ENCODE data around the gene PELI2.

PELI2 gene

GRCh38 chr14:56168007-56168616, 49.9 kb downstream of the PELI2 start (continued):
- TF ChIP-seq, protein P1, sequence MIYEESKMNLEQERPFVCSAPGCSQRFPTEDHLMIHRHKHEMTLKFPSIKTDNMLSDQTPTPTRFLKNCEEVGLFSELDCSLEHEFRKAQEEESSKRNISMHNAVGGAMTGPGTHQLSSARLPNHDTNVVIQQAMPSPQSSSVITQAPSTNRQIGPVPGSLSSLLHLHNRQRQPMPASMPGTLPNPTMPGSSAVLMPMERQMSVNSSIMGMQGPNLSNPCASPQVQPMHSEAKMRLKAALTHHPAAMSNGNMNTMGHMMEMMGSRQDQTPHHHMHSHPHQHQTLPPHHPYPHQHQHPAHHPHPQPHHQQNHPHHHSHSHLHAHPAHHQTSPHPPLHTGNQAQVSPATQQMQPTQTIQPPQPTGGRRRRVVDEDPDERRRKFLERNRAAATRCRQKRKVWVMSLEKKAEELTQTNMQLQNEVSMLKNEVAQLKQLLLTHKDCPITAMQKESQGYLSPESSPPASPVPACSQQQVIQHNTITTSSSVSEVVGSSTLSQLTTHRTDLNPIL (CRISPR knock-in tag; IDR thresholded peaks at IDR 0.05; ENCODE audit: low read depth), result no peak

DNA sequence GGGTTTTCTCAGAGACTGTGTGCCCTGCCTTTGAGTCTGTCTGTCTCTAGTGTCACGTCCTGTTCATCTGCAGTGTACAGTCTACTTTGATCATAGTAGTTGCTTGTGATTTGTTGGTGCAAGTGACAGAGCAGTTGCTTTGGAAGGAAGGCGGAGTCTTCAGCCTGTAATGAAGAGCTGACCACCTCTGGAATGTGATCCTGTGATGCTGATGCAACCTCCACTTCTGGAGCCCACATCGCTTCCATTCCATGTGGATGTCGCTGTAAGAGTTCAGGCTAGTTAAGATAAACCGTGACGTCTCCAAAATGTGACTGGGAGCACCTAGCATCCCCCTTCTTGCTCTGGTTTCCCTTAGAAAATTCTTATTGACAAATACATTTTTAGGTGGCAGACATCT, 51.8 kb downstream of the PELI2 start:
- ATAC-seq, result no peak
- TF ChIP-seq ZNF8 (CRISPR knock-in tag; IDR thresholded peaks at IDR 0.05), result no peak
- TF ChIP-seq OSR1 (CRISPR knock-in tag; IDR thresholded peaks at IDR 0.05), result no peak
- TF ChIP-seq ISL1 (CRISPR knock-in tag; IDR thresholded peaks at IDR 0.05), result no peak
- no peak for TF ChIP-seq TSHZ2 (CRISPR knock-in tag; IDR thresholded peaks at IDR 0.05)
- TF ChIP-seq ZNF70 (CRISPR knock-in tag; IDR thresholded peaks at IDR 0.05), result no peak
- TF ChIP-seq ESRRG (CRISPR knock-in tag; IDR thresholded peaks at IDR 0.05), result no peak
- no peak for TF ChIP-seq PPARA (CRISPR knock-in tag; IDR thresholded peaks at IDR 0.05; ENCODE audit: borderline replicate concordance)
- no peak for TF ChIP-seq CSRNP3 (CRISPR knock-in tag; IDR thresholded peaks at IDR 0.05)
- TF ChIP-seq ZNF565 (CRISPR knock-in tag; conservative IDR thresholded peaks at IDR 0.05; ENCODE audit: low read depth), result no peak
- TF ChIP-seq CSDC2 (CRISPR knock-in tag; IDR thresholded peaks at IDR 0.05), result no peak
- TF ChIP-seq SNAI2 (CRISPR knock-in tag; IDR thresholded peaks at IDR 0.05), result no peak
- TF ChIP-seq TOX (CRISPR knock-in tag; IDR thresholded peaks at IDR 0.05; ENCODE audit: borderline replicate concordance), result no peak
- TF ChIP-seq, protein P1 (CRISPR knock-in tag; IDR thresholded peaks at IDR 0.05; ENCODE audit: low read depth), result no peak
- no peak for TF ChIP-seq GLIS3 (CRISPR knock-in tag; IDR thresholded peaks at IDR 0.05)
- TF ChIP-seq RARB (CRISPR knock-in tag; IDR thresholded peaks at IDR 0.05), result no peak
- TF ChIP-seq ZC3H10 (CRISPR knock-in tag; IDR thresholded peaks at IDR 0.05), result no peak
- TF ChIP-seq PATZ1 (CRISPR knock-in tag; IDR thresholded peaks at IDR 0.05; ENCODE audit: borderline replicate concordance), result no peak
- TF ChIP-seq BACH2 (CRISPR knock-in tag; IDR thresholded peaks at IDR 0.05; ENCODE audit: borderline replicate concordance), result no peak
- TF ChIP-seq POU6F1 (CRISPR knock-in tag; IDR thresholded peaks at IDR 0.05; ENCODE audit: borderline replicate concordance, low read depth), result no peak

- no peak for TF ChIP-seq GLIS3 (CRISPR knock-in tag; IDR thresholded peaks at IDR 0.05)
- TF ChIP-seq ZFP30 (CRISPR knock-in tag; IDR thresholded peaks at IDR 0.05), result no peak
- TF ChIP-seq ESRRG (CRISPR knock-in tag; IDR thresholded peaks at IDR 0.05), result no peak
- no peak for TF ChIP-seq TOX (CRISPR knock-in tag; IDR thresholded peaks at IDR 0.05; ENCODE audit: borderline replicate concordance)
- no peak for TF ChIP-seq ZNF8 (CRISPR knock-in tag; IDR thresholded peaks at IDR 0.05)
- TF ChIP-seq PATZ1 (CRISPR knock-in tag; IDR thresholded peaks at IDR 0.05; ENCODE audit: borderline replicate concordance), result no peak
- TF ChIP-seq, protein P1 (CRISPR knock-in tag; IDR thresholded peaks at IDR 0.05; ENCODE audit: low read depth), result no peak
- TF ChIP-seq PPARA (CRISPR knock-in tag; IDR thresholded peaks at IDR 0.05; ENCODE audit: borderline replicate concordance), result no peak
- no peak for TF ChIP-seq ARNTL (CRISPR knock-in tag; IDR thresholded peaks at IDR 0.05; ENCODE audit: borderline replicate concordance, low read depth)
- no peak for TF ChIP-seq BACH2 (CRISPR knock-in tag; IDR thresholded peaks at IDR 0.05; ENCODE audit: borderline replicate concordance)
- TF ChIP-seq ZFP3 (CRISPR knock-in tag; IDR thresholded peaks at IDR 0.05), result no peak
- no peak for TF ChIP-seq ZNF565 (CRISPR knock-in tag; conservative IDR thresholded peaks at IDR 0.05; ENCODE audit: low read depth)
- TF ChIP-seq RARB (CRISPR knock-in tag; IDR thresholded peaks at IDR 0.05), result no peak
Measured at GRCh38 chr14:56170877-56171422, 52.7 kb downstream of the PELI2 start.

More at GRCh38 chr14:56170877-56171422, 52.7 kb downstream of the PELI2 start:
- no peak for ATAC-seq

Measured in SK-N-SH treated with all-trans-retinoic acid at 6 μM for 48 hours (cell line).